HG02884 (cell line): ENCODE results near the gene CTSE.
"Not testable (repeated sequence)": the region's sequence is repeated elsewhere in the genome, so short reads cannot be mapped to it uniquely, and the experiment has no call there.

Source experiments
- ATAC-seq: cut with Tn5 transposase; IDR thresholded peaks from one replicate; pipeline ENCODE4 v1.9.1; 2021; ENCODE audit warnings: mild to moderate bottlenecking, moderate library complexity; ENCODE audit not compliant: unreplicated experiment

CTSE gene

DNA sequence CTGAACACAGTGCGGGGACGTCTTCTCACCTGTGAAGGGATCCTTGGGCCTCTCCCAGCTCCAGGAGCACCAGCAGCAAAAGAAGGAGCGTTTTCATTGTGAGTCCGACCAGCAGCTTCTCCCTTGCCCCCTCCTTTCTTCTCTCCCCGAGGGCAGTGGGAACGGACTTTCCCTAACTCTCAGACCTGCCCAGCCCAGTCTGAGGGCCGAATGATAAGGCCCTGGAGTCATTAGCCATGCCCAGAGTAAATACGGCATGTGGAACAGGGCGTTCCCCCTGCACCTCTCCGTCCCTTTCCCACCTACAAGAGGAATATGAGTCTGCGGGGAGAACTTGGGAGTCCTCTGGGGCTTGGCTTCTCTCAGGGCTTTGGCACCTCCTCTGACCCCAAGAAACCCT lies at the start of gene CTSE:
Gene CTSE (minus strand): TSS at position 201 of the 400 bp plus-strand sequence. CDS start 104 bp downstream, at position 97.
- no peak for ATAC-seq

DNA sequence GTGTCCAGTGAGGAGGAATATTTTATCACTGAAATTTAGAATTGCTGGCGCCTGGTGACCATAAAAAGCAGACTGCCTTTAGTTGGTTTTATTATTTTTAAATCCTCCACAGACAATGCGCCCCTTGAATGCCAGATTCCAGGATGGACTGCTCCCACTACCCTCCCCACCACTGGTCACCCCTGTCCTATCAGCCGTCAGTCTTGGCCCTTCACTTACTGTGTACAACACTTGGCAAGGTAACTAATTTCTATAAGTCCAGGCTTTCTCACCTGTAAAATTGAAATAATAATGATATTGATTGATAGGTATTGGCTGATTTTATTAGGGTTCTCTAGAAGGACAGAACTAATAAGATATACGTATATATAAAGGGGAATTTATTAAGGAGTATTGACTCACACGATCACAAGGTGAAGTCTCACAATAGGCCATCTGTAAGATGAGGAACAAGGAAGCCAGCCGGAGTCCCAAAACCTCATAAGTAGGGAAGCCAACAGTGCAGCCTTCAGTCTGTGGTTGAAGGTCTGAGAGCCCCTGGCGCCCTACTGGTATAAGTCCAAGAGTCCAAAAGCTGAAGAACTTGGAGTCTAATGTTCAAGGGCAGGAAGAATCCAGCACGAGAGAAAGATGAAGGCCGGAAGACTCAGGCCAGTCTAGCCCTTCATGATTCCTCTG lies 47.1 kb upstream of the CTSE start:
- no peak for ATAC-seq

DNA sequence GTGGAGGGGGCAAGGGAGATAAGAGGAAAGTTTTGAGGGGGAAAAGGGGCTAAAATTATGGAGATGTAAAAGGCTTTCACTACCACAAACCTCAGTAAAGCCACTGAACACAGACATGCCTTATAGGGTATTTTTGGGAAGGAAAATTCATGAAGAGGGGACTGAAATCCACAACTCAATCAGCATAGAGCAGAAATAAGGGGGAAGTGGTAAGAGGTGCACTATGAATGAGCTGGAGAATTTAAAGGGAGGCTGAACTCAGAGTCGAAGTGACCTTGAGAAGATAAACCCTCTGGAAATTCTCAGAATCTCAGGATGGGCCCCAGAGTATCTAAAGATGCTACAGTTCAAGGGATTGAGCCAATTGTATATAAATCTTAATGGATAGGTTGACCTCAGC lies 44.6 kb upstream of the CTSE start:
- no peak for ATAC-seq

DNA sequence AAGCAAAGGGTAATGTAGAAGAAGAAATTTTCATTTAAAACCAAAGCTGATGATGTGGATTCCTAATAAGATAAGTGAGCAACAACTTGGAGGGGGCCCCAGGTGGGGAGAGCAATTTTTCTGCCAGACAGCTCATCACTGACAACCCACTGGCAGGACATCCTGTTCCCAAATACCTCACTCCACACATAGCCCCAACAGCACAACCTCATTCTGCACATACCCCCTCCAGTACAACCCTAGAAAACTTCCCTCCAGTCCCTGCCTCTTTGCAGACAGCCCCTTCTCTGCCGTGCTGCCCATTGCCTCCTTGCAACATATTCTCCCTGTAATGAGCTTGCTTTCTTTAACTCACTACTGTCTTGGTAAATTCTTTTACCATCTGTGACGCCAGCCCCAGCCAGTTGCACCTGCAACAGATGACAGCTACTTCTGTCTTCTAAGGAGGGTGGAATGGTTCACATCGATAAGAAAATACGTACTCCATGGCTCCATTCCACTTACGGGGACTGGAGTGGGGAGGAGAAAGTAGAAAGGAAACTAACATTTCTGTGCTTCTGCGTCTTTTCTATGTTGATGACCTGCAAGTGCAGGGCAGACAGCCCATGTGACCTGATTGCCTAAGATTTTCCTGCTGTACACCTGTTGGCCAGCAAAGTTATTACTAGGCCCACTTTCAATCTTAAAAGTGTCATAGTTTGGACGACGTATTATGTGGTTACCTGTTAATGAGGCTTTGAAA lies 44.0 kb upstream of the CTSE start:
- no peak for ATAC-seq

DNA sequence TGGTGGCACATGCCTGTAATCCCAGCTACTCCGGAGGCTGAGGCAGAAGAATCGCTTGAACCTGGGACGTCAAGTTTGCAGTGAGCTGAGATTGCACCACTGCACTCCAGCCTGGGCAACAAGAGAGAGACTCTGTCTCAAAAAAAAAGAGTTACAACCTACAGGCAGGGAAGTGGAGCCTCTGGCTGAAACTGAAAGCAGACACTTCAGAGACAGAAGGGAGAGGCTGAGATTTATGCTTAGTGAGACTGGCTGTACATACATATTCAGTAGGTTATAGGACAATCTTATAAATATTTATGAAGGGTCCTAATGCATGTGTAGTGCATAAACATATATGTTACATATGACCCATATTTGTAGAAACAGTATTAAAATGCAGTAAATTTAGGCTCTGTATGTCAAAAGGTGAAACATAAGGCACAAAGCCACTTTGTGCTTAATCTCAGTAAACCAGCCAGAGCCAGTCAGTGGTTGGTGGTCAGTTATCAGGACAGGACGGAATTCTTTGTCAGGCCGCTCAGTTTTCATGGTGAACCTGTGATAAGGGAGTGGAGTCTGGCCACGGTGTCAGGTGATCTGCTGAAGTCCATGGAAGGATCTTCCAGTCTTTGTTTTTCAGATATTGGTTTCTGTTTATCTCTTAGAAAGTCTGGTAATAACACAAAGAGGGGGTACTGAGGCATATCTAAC lies 42.9 kb upstream of the CTSE start:
- no peak for ATAC-seq

DNA sequence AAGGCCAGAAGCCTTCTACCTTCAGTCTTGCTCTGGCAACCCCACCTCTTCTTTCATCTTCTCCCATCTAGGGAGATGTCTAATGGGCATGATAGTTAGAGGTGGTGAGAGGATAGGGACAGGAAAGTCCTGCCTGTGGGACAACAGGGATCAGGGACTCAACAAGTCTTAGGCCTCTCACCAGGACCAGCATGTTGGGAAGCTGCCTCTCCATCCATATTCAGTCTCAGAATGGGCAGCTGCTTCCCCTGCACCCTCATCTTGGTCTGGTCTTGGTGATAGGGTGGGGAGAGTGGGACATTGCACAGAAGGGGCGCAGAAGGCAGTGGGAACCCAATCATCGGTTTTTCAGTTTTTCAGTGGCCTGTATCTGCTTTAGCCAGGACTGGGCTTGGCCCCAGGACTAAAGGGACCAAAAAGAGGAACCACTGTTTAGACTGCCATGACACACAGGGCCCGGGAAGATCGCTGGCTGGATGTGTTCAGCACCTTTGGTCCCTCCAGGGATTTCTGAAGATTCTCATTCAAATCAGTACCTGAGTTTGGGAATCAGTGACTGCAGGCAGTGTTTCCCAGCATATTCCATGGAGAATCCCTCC lies 42.0 kb upstream of the CTSE start:
- ATAC-seq, result no peak

DNA sequence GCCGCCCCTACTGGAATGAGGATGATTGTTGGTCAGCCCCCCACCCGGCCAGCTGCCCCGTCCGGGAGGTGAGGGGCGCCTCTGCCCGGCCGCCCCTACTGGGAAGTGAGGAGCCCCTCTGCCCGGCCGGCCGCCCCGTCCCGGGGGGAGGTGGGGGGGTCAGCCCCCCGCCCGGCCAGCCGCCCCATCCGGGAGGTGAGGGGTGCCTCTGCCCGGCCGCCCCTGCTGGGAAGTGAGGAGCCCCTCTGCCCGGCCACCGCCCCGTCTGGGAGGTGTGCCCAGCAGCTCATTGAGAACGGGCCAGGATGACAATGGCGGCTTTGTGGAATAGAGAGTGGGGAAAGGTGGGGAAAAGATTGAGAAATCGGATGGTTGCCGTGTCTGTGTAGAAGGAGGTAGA lies 40.8 kb upstream of the CTSE start:
- ATAC-seq, result not testable (repeated sequence)

DNA sequence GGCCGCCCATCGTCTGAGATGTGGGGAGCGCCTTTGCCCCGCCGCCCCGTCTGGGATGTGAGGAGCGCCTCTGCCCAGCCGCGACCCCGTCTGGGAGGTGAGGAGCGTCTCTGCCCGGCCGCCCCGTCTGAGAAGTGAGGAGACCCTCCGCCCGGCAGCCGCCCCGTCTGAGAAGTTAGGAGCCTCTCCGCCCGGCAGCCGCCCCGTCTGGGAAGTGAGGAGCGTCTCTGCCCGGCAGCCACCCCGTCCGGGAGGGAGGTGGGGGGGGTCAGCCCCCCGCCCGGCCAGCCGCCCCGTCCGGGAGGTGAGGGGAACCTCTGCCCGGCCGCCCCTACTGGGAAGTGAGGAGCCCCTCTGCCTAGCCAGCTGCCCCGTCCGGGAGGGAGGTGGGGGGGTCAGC lies 40.3 kb upstream of the CTSE start:
- not testable (repeated sequence) for ATAC-seq

DNA sequence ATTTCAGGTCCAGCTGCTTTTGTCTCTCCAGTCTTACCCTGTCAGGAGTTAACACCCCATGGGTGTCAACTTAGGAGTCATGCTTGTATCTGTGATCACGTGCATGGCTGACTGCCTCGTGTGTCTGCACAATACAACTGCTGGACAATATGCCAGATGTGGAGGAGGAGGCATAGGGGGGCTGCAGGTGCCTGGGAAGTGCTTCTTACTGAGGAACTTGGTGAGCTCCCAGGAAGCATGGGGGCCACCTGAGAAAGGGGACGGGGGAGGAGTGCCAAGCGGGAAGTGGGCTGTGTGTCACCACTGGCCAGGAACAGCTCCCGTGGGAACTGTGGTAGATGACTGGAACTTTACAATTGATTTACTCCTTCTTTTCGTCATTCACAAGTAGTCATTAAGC lies 38.8 kb upstream of the CTSE start:
- no peak for ATAC-seq

DNA sequence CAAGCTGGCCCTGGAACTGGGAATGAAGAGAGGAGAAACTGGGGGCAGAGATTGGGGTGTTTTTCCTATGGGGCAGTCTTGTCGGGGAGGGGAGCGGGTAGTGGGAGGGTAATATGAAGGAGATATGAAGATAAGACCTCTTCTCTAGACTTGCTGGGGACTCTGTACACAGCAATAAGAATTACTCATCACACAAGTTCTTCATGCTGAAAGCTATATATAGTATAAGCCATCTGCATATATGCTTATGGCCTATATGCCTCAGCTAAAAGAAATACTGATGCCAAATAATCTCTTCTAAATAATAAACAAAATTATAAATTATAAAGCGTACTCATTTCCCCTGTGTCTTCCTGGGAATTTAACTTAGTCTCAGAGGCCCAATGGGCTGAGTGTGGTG lies 37.1 kb upstream of the CTSE start:
- no peak for ATAC-seq

DNA sequence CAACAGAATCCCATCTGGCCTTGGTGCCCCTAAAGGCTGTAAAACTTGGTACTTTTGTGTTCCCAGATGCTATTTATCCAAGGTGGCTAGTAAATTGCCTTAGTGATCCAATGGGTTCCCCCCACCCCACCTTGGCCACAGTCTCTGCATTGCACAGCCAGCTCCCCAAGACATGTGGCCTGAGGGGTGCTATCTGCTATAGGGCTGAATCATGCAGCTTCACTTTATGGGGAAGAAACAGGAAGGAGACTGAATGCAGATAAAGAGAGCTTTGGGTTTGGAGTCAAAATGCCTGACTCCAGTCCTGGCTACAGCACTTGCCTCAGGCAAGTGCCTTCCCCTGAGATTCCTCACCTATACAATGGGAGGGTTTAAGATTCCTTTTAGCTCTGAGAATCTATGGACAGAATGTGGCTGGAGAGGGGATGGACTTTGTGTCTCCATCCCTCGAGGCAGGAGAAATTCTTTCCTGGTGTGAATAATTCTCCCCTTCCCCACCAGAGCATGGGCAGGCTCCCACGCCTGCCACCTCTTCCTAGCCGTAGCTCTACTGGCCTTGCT lies 35.7 kb upstream of the CTSE start:
- ATAC-seq, result no peak

DNA sequence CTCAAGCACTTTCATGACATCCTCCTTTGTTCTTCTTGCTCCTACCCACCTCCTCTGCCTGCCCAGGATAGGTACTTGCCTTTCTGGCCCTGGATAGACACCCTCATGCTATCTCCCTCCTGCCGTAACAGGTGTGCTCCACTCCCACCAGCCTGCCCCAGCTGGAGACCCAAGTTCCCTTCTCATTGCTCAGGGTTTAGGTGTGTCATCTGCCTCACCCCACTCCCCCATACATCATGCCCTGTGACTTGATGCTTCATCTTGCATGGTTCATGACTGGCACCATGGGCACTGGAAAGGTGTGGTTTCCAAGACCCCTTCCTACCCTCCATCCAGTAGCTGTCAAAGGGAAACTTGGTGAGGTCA lies 35.2 kb upstream of the CTSE start:
- no peak for ATAC-seq

DNA sequence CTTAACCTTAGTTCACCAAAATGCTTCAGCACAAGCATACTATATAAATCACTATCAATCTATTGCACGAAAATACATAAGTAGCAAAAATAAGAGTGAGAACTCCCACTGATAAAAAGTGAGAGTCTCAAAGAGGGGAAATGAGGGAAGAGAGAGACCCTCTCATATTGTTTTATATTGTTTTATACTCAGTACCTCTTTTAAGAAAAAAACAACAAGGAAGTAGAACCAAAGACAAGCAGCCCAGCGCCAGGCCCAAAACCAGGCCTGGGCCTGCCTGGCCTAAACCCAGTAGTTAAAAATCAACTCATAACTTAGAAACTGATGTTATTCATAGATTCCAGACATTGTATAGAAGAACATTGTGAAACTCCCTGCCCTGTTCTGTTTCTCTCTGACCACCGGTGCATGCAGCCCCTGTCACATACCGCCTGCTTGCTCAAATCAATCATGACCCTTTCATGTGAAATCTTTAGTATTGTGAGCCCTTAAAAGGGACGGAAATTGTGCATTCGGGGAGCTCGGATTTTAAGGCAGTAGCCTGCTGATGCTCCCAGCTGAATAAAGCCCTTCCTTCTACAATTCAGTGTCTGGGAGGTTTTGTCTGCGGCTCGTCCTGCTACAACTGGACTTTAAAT lies 34.7 kb upstream of the CTSE start:
- ATAC-seq, result not testable (repeated sequence)

DNA sequence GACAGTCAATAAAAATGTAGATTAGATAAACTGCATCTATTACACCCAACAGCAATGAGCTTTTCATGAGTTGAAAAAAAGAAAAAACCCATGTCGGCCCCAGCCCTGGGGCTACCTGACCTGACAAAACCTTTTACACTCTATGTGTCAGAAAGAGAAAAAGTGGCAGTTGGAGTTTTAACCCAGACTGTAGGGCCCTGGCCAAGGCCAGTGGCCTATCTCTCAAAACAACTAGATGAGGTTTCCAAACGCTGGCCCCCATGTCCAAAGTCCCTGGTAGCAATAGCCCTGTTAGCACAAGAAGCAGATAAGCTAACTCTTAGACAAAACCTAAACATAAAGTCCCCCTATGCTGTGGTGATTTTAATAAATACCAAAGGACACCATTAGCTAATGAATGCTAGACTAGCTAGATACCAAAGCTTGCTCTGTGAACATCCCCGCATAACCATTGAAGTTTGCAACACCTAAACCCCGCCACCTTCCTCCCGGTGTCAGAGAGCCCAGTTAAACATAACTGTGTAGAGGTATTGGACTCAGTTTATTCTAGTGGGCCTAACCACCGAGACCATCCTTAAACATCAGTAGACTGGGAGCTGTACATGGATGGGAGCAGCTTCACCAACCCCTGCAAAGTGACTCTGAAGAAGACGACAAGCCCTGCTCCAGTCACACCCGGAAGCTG lies 32.1 kb upstream of the CTSE start:
- not testable (repeated sequence) for ATAC-seq

DNA sequence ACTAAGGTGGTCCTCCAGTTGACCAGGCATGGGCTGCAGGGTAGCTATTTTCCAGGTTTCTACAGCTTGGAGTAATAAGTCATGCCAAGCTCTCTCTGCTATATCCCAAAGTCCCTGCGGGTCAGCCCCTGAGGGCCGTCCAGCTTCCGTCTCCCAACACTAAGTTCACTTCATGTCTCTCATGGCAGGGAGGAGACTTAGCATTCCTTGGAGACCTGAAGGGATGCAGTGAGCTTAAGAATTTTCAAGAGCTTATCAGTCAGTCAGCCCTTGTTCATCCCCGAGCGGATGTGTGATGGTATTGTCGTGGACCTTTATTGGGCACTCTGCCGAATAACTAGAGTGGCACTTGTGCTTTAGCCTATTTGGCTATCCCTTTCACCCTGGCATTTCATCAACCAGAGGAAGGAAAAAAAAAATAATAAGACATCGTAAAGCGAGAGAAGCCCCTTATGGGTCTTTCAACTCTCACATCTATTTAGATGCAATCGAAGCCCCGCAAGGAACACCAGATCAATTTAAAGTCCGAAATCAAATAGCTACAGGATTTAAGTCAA lies 31.5 kb upstream of the CTSE start:
- ATAC-seq, result not testable (repeated sequence)

DNA sequence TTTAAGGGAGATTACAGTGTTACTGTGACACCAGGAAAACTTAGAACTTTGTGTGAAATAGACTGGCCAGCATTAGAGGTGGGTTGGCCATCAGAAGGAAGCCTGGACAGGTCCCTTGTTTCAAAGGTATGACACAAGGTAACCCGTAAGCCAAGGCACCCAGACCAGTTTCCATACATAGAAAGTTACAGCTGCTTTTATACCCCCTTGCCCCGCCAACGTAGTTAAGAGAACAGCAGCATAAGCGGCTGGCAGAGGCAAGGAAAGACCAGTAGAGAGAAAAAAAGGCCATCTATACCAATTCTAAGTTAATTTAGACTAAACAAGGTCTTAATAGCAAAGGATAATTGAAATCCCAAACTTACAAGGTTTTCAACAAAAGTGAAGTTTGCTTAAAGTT lies 29.9 kb upstream of the CTSE start:
- ATAC-seq, result not testable (repeated sequence)

DNA sequence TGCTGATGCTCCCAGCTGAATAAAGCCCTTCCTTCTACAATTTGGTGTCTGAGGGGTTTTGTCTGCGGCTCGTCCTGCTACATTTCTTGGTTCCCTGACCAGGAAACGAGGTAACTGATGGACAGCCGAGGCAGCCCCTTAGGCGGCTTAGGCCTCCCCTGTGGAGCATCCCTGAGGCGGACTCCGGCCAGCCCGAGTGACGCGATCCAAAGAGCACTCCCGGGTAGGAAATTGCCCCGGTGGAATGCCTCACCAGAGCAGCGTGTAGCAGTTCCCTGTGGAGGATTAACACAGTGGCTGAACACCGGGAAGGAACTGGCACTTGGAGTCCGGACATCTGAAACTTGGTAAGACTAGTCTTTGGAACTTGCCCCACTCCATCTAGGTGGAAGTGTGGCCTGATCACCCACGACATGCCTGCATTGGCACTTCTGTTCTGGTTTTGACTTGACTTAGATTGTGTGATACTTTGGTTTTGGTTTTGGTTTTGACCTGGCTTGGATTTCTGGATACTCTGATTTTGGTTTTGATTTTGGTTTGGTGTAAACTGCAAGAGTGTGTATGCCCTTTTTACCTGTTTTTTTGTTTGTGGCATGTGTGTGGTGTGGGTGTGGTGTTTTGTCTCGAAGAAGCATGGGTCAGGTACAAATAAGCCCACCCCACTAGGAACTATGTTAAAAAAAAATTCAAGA lies 29.4 kb upstream of the CTSE start, which contains the start of gene RHEX:
Gene RHEX (plus strand): TSS at position 255 of the 692 bp plus-strand sequence. CDS start 44,656 bp downstream, outside the sequence.
- ATAC-seq, result not testable (repeated sequence)

DNA sequence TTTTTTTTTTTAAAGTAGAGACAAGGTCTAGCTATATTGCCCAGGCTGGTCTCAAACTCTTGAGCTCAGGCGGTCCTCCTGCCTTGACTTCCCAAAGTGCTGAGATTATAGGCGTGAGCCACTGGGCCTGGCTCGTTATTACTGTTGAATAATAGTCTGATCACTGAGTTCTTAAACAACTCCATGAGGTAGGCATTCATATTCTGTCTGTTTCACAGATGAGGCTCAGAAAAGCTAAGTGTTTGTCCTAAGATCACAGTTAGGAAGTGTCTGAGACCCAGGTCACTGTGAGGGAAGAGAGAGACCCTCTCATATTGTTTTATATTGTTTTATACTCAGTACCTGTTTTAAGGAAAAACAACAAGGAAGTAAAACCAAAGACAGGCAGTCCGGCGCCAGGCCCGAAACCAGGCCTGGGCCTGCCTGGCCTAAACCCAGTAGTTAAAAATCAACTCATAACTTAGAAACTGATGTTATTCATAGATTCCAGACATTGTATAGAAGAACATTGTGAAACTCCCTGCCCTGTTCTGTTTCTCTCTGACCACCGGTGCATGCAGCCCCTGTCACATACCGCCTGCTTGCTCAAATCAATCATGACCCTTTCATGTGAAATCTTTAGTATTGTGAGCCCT lies 28.7 kb upstream of the CTSE start:
- not testable (repeated sequence) for ATAC-seq
